Spleen (tissue), 11 donors: ENCODE data around the gene PTGER2. TPM values are rescaled to one million over a fixed set of nuclear protein-coding genes. Genes with fewer than 3 reads are reported as not detected.

Source experiments
- DNase-seq: peaks from one replicate; pipeline ENCODE4 v3.0.0-alpha.2; 2020
- H3K27ac ChIP-seq, 8 donors: fragments of 200-600 bp; sonication (generic) in 7 of 8; 1 replicate in 4 of 8; 2 replicates in 4 of 8; pipeline versions ENCODE4 v1.5.0 to v1.8.0; 2016 to 2021; ENCODE audit warnings: inconsistent platforms in 4 of 8, mild to moderate bottlenecking in 4 of 8, moderate library complexity in 1 of 8
- H3K27me3 ChIP-seq, 7 donors: fragments of 200-600 bp; sonication (generic) in 6 of 7; replicated peaks in 1 of 7; 1 replicate in 4 of 7; 2 replicates in 3 of 7; pipeline versions ENCODE4 v1.5.0 to v1.8.0; 2016 to 2021; ENCODE audit warnings: inconsistent platforms in 3 of 7, mild to moderate bottlenecking in 1 of 7
- H3K36me3 ChIP-seq, 6 donors: fragments of 200-600 bp; sonication (generic) in 5 of 6; 1 replicate in 4 of 6; 2 replicates in 2 of 6; pipeline versions ENCODE4 v1.5.0 to v1.8.0; 2016 to 2021; ENCODE audit warnings: inconsistent platforms in 2 of 6
- H3K4me1 ChIP-seq, 6 donors: fragments of 200-600 bp; sonication (generic) in 5 of 6; 1 replicate in 3 of 6; 2 replicates in 3 of 6; pipeline versions ENCODE4 v1.5.0 to v1.8.0; 2016 to 2021; ENCODE audit warnings: inconsistent platforms in 3 of 6
- H3K4me3 ChIP-seq, 8 donors: fragments of 200-600 bp; sonication (generic) in 7 of 8; 1 replicate in 4 of 8; 2 replicates in 4 of 8; pipeline versions ENCODE4 v1.5.0 to v1.8.0; 2016 to 2021; ENCODE audit warnings: inconsistent platforms in 4 of 8, mild to moderate bottlenecking in 4 of 8, moderate library complexity in 2 of 8
- H3K9me3 ChIP-seq, 8 donors: fragments of 200-600 bp; sonication (generic) in 7 of 8; 1 replicate in 4 of 8; 2 replicates in 4 of 8; pipeline versions ENCODE4 v1.5.0 to v1.8.0; 2016 to 2021; ENCODE audit warnings: inconsistent platforms in 4 of 8
- POLR2A ChIP-seq, 3 donors: fragments of 450-650 bp; IDR thresholded peaks; one replicate each; pipeline ENCODE4 v1.5.1; 2017; ENCODE audit warnings: antibody characterized with exemption in 3 of 3, mild to moderate bottlenecking in 1 of 3
- POLR2AphosphoS5 ChIP-seq, 3 donors: sonication (generic); formaldehyde crosslinking; IDR thresholded peaks; one replicate each; pipeline ENCODE4 v1.5.1; 2017; ENCODE audit warnings: antibody characterized with exemption in 3 of 3
- WGBS, 5 donors: extraction: QIAGEN DNeasy Blood & Tissue Kit in 3 of 5; methylation state at CpG; one replicate each; pipeline versions ENCODE4 v1.1.5 to v1.1.7; 2013 to 2018; 5-methylcytosine and 5-hydroxymethylcytosine counted together
- intact Hi-C: fragments of 100-400 bp; cut with DNase I; formaldehyde crosslinking; loops from one replicate; pipeline ENCODE4 v1.15.0; 2023; ENCODE audit warnings: low total_unique reads
- polyA plus RNA-seq, 3 donors: library from polyadenylated mRNA; stranded (reverse); fragments of 200-250 nt; gene quantifications; one replicate each; pipeline ENCODE4 v1.2.1, GENCODE V29; 2013
- total RNA-seq, 7 donors: library from RNA; depleted of rRNA in 3 of 7; stranded (reverse); fragments of >200 nt in 3 of 7; fragmentation: NEBNext Ultra II Directional in 4 of 7; extraction: Animal tissue kit (Norgen Biotek cat#: 25700) in 4 of 7; gene quantifications; one replicate each; pipeline versions ENCODE4 v1.1.0 to v1.2.1, GENCODE V29; 2016 to 2021
- TF ChIP-seq, protein P1 (sequence below), 11 experiments: fragments of 200-600 bp in 7 of 11; fragments of 450-650 bp in 4 of 11; sonication (generic) in 4 of 11; IDR thresholded peaks in 8 of 11; conservative IDR thresholded peaks in 3 of 11; 1 replicate in 7 of 11; 2 replicates in 4 of 11; pipeline versions ENCODE4 v1.4.0 to v1.8.0; 2016 to 2021; ENCODE audit warnings: antibody characterized with exemption in 11 of 11, inconsistent platforms in 4 of 11, mild to moderate bottlenecking in 1 of 11
- donor health status: healthy with polysubstance abuse.
- donor health status: DM: no; HTN: no; CAD: no; lungs with moderate emphysema.
- donor health status: DM: no; HTN: no; CAD: no.
- donor health status: Bipolar disorder and iron deficiency.
- donor health status: healthy.
- donor health status: DM: no; HTN: no; CAD: no.
- donor health status: DM: yes; HTN: yes; CAD: no.

Gene PTGER2
- total and polyA plus RNA-seq, 10 donors = 1.5 to 44.7 (median 15.6) TPM

DNA sequence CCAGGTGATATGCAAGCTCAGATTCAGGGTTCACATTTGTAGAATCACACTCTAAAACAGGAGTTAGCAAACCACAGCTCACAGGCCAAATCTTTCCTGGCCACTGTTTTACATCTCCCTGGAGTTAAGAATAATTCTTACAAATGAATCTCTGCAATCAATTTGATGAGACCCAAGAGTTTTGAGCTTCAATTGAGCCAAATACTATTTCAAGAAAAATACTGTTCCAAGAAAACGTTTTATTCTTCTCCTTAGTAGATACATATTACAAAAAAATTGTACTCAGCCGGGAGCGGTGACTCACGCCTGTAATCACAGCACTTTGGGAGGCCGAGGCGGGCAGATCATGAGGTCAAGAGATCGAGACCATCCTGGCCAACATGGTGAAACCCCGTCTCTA, 44.1 kb upstream of the PTGER2 start:
- 61 to 79% (median 76%) methylated on average over 8 of the region's 8 CpGs for WGBS, 5 donors
- Histone ChIP-seq H3K4me1 (peaks cover 17 to 55% (median 36%) of the 10 kb centered on the region in 6 donors), H3K27ac (peak overlapping the region in 3 of 8 donors; percentile 79 to 85 (median 81)), H3K27me3 (peaks cover 0 to 46% (median 27%) of the 10 kb centered on the region in 7 donors), H3K4me3 (peak overlapping the region in 7 of 8 donors; percentile 8 to 80 (median 53)), H3K9me3 (no peaks in the 10 kb centered on the region), H3K36me3 (no peaks in the 10 kb centered on the region)
- TF ChIP-seq, protein P1, sequence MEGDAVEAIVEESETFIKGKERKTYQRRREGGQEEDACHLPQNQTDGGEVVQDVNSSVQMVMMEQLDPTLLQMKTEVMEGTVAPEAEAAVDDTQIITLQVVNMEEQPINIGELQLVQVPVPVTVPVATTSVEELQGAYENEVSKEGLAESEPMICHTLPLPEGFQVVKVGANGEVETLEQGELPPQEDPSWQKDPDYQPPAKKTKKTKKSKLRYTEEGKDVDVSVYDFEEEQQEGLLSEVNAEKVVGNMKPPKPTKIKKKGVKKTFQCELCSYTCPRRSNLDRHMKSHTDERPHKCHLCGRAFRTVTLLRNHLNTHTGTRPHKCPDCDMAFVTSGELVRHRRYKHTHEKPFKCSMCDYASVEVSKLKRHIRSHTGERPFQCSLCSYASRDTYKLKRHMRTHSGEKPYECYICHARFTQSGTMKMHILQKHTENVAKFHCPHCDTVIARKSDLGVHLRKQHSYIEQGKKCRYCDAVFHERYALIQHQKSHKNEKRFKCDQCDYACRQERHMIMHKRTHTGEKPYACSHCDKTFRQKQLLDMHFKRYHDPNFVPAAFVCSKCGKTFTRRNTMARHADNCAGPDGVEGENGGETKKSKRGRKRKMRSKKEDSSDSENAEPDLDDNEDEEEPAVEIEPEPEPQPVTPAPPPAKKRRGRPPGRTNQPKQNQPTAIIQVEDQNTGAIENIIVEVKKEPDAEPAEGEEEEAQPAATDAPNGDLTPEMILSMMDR (IDR thresholded peaks at IDR 0.05 in 8 of 11, conservative IDR thresholded peaks at IDR 0.05 in 3 of 11) = no peak
- no peak for TF ChIP-seq POLR2A (IDR thresholded peaks at IDR 0.05)
- no peak for TF ChIP-seq POLR2AphosphoS5 (IDR thresholded peaks at IDR 0.05)
- intact Hi-C loops = no loop called here
- no peak for DNase-seq

DNA sequence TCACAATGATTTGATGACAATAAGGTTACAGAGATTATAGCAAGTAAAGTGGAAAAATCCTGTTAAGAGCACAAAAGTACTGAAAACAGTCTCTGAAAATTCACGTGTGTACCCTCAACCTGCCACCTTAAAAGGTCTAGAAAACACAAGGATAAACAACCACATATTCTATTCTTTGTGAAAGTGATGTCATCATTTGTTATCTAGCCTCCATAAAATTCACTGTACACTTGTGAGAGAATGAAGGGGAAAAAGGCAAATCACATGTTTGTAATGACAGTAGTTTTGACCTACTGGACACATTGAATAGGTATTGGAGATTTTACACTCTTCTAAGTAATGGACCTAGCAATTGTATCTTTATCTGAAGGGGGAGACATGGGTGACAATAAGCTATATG, 42.6 kb upstream of the PTGER2 start:
- TF ChIP-seq POLR2AphosphoS5 (IDR thresholded peaks at IDR 0.05) = no peak
- no peak for TF ChIP-seq POLR2A (IDR thresholded peaks at IDR 0.05)
- TF ChIP-seq, protein P1 (IDR thresholded peaks at IDR 0.05 in 8 of 11, conservative IDR thresholded peaks at IDR 0.05 in 3 of 11) = no peak
- DNase-seq = no peak
- intact Hi-C loops = no loop called here
- Histone ChIP-seq H3K36me3 (peaks cover 0 to 8% (median 0%) of the 10 kb centered on the region in 6 donors), H3K9me3 (no peaks in the 10 kb centered on the region), H3K27ac (peak overlapping the region in 3 of 8 donors; percentile 0 to 40 (median 8)), H3K27me3 (peaks cover 0 to 40% (median 27%) of the 10 kb centered on the region in 7 donors), H3K4me1 (peaks cover 17 to 39% (median 23%) of the 10 kb centered on the region in 6 donors), H3K4me3 (peak overlapping the region in 1 of 8 donors; percentile 2)
- WGBS, 5 donors = 69 to 88% (median 79%) methylated on average over 1 of the region's 1 CpG

GRCh38 chr14:52272375-52272774, 41.7 kb upstream of the PTGER2 start:
- intact Hi-C loops = no loop called here
- H3K9me3 ChIP-seq = no peaks in the 10 kb centered on the region

DNA sequence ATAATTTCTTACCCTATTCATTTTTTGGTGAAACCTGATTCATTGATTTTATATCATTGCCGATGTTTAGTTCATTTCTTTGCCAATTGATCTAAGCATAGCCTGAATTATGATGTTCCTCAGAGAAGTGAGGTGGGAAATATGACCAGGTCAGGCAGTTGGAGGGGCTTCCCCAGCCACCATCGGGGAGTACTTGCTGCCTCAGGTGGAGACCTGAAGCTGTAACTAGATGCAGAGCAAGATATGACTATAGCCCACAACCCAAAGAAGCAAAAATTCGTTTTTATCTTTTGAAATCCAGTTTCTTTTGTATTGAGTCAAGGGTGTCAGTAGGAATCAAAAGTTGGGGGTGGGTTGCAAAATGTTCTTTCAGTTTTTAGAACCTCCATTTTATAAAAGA, 38.7 kb upstream of the PTGER2 start:
- TF ChIP-seq POLR2AphosphoS5 (IDR thresholded peaks at IDR 0.05) (no peak), POLR2A (IDR thresholded peaks at IDR 0.05) (no peak)
- TF ChIP-seq, protein P1 (IDR thresholded peaks at IDR 0.05 in 8 of 11, conservative IDR thresholded peaks at IDR 0.05 in 3 of 11) = no peak
- no peaks in the 10 kb centered on the region for H3K9me3 ChIP-seq
- H3K27ac ChIP-seq = no peak overlapping the region
- H3K36me3 ChIP-seq = peaks cover 0 to 13% (median 0%) of the 10 kb centered on the region in 6 donors
- no peak for DNase-seq
- intact Hi-C loops = no loop called here
- 37 to 67% (median 52%) methylated on average over 3 of the region's 3 CpGs for WGBS, 5 donors
- H3K4me3 ChIP-seq = no peak overlapping the region
- peaks cover 0 to 21% (median 1%) of the 10 kb centered on the region in 6 donors for H3K4me1 ChIP-seq
- H3K27me3 ChIP-seq = peaks cover 0 to 2% (median 0%) of the 10 kb centered on the region in 7 donors

More at GRCh38 chr14:52272375-52272774, 41.7 kb upstream of the PTGER2 start:
- Histone ChIP-seq H3K27ac (peak overlapping the region in 2 of 8 donors; percentile 8 to 40), H3K36me3 (peaks cover 0 to 8% (median 0%) of the 10 kb centered on the region in 6 donors), H3K27me3 (peaks cover 0 to 32% (median 20%) of the 10 kb centered on the region in 7 donors), H3K4me3 (peak overlapping the region in 1 of 8 donors; percentile 2), H3K4me1 (peaks cover 12 to 31% (median 16%) of the 10 kb centered on the region in 6 donors)
- no peak for DNase-seq
- WGBS, 5 donors = 46 to 70% (median 63%) methylated on average over 3 of the region's 3 CpGs
- TF ChIP-seq POLR2AphosphoS5 (IDR thresholded peaks at IDR 0.05) (no peak), POLR2A (IDR thresholded peaks at IDR 0.05) (no peak)
- TF ChIP-seq, protein P1 (IDR thresholded peaks at IDR 0.05 in 8 of 11, conservative IDR thresholded peaks at IDR 0.05 in 3 of 11) = peak in 8 of 11 experiments; percentile 26 to 53 (median 39)
